ENCODE data around the gene HBG1. TPM values are rescaled to one million over a fixed set of nuclear protein-coding genes. Genes with fewer than 3 reads are reported as not detected.
"Not testable (repeated sequence)": the region's sequence is repeated elsewhere in the genome, so short reads cannot be mapped to it uniquely, and the experiment has no call there.

The HBG1 gene
- total RNA-seq, 1 donor = not detected

GRCh38 chr11:5248498-5248897 is 1.2 kb downstream of the HBG1 start:
- not testable (repeated sequence) for DNase-seq (ENCODE audit: low read depth in 2 of 3, low spot score in 2 of 3)

GRCh38 chr11:5247472-5248192 is 2.0 kb downstream of the HBG1 start:
- DNase-seq (ENCODE audit: low read depth in 2 of 3, low spot score in 2 of 3) = no peak

- DNase-seq (ENCODE audit: low read depth in 2 of 3, low spot score in 2 of 3) = no peak
Measured at GRCh38 chr11:5246772-5247471, 2.7 kb downstream of the HBG1 start.

- DNase-seq (ENCODE audit: low read depth in 2 of 3, low spot score in 2 of 3) = no peak
Measured at GRCh38 chr11:5245155-5245554, 4.5 kb downstream of the HBG1 start.

- no peak for DNase-seq (ENCODE audit: low read depth in 2 of 3, low spot score in 2 of 3)
Measured at GRCh38 chr11:5243816-5244180, 5.9 kb downstream of the HBG1 start.

GRCh38 chr11:5242933-5243815 is 6.5 kb downstream of the HBG1 start:
- no peak for DNase-seq (ENCODE audit: low read depth in 2 of 3, low spot score in 2 of 3)

- no peak for DNase-seq (ENCODE audit: low read depth in 2 of 3, low spot score in 2 of 3)
Measured at GRCh38 chr11:5242208-5242607, 7.4 kb downstream of the HBG1 start.

- DNase-seq (ENCODE audit: low read depth in 2 of 3, low spot score in 2 of 3) = no peak
Measured at GRCh38 chr11:5241458-5241857, 8.2 kb downstream of the HBG1 start.

- no peak for DNase-seq (ENCODE audit: low read depth in 2 of 3, low spot score in 2 of 3)
Measured at GRCh38 chr11:5240458-5240857, 9.2 kb downstream of the HBG1 start.

GRCh38 chr11:5240056-5240455 is 9.6 kb downstream of the HBG1 start:
- no peak for DNase-seq (ENCODE audit: low read depth in 2 of 3, low spot score in 2 of 3)

GRCh38 chr11:5239046-5239445 is 10.6 kb downstream of the HBG1 start:
- DNase-seq (ENCODE audit: low read depth in 2 of 3, low spot score in 2 of 3) = no peak

- no peak for DNase-seq (ENCODE audit: low read depth in 2 of 3, low spot score in 2 of 3)
Measured at GRCh38 chr11:5238486-5238885, 11.2 kb downstream of the HBG1 start.

GRCh38 chr11:5237420-5237819 is 12.2 kb downstream of the HBG1 start:
- no peak for DNase-seq (ENCODE audit: low read depth in 2 of 3, low spot score in 2 of 3)

- no peak for DNase-seq (ENCODE audit: low read depth in 2 of 3, low spot score in 2 of 3)
Measured at GRCh38 chr11:5235364-5236095, 14.1 kb downstream of the HBG1 start.

- peak in 2 of 3 donors; percentile 54 to 79 for DNase-seq (ENCODE audit: low read depth in 2 of 3, low spot score in 2 of 3)
Measured at GRCh38 chr11:5234381-5234834, 15.2 kb downstream of the HBG1 start, which contains the start of gene HBD. Gene HBD, minus strand, starts transcription at chr11:5234483. Its CDS starts 50 bp downstream, at chr11:5234433.

- DNase-seq (ENCODE audit: low read depth in 2 of 3, low spot score in 2 of 3) = no peak
Measured at GRCh38 chr11:5233307-5233706, 16.4 kb downstream of the HBG1 start.

GRCh38 chr11:5232821-5233220 is 16.8 kb downstream of the HBG1 start:
- no peak for DNase-seq (ENCODE audit: low read depth in 2 of 3, low spot score in 2 of 3)

GRCh38 chr11:5232176-5232575 is 17.5 kb downstream of the HBG1 start:
- no peak for DNase-seq (ENCODE audit: low read depth in 2 of 3, low spot score in 2 of 3)

- DNase-seq (ENCODE audit: low read depth in 2 of 3, low spot score in 2 of 3) = no peak
Measured at GRCh38 chr11:5231111-5231510, 18.5 kb downstream of the HBG1 start.

GRCh38 chr11:5230266-5230665 is 19.4 kb downstream of the HBG1 start:
- no peak for DNase-seq (ENCODE audit: low read depth in 2 of 3, low spot score in 2 of 3)

GRCh38 chr11:5229796-5230195 is 19.9 kb downstream of the HBG1 start:
- no peak for DNase-seq (ENCODE audit: low read depth in 2 of 3, low spot score in 2 of 3)

Measured in hematopoietic multipotent progenitor cell (in vitro differentiated cells).